ENCODE measurements around the gene ROR1. TPM values are rescaled to one million over a fixed set of nuclear protein-coding genes. Genes with fewer than 3 reads are reported as not detected.

Gene ROR1
- polyA plus RNA-seq, 1 donor from 2014 or later, result 0.09 TPM

DNA sequence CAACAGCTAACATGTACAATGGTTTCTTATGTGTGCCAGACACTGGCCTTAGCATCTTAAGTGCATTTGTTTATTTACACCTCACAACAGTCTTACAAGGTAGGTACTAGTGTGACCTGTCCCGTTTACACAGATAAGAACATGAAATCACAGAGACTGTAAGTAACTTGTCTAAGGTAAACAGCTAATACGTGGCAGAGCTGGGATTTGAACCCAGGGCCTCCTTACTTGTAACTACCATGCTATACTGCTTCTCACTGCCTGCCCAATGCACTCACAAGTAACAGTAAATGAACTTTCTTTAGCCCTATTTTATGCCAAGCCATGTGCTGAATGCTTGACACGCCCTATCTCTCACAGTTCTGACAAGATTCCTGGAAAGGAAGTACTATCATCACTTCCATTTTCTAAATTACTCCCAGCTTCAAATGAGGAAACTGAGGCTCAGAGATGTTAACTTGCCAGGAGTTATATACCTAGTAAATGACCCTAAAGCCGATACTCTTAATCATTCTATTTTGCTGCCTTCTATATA, 25.7 kb upstream of the ROR1 start:
- Mint-ChIP-seq H3K27ac (no peak overlapping the region), H3K36me3 (no peaks in the 10 kb centered on the region), H3K4me3 (no peak overlapping the region), H3K27me3 (peaks cover 9% of the 10 kb centered on the region), H3K9me3 (peaks cover 0 to 4% (median 2%) of the 10 kb centered on the region in 3 donors), H3K4me1 (no peaks in the 10 kb centered on the region)

DNA sequence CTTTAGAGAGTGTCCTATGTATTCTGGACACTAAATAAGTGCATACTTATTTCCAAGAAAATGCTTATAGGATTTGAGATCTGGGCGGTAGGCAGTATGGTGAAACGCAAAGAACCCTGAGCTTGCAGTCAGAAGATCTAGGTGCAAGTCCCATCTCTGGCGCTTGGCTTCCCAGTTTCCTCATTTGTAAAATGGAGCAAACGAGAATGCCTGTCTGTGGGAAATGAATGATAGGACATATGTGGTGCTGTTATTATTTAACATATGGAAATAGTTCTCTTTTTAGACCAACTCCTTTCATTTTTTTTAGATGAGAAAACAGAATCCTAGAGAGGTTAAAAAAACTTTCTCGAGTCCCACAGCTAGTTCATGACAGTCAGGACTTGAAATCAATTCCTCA, 25.2 kb upstream of the ROR1 start:
- no peaks in the 10 kb centered on the region for H3K36me3 Mint-ChIP-seq
- peaks cover 0 to 4% (median 2%) of the 10 kb centered on the region in 3 donors for H3K9me3 Mint-ChIP-seq
- no peak overlapping the region for H3K4me3 Mint-ChIP-seq
- peaks cover 9% of the 10 kb centered on the region for H3K27me3 Mint-ChIP-seq
- no peak overlapping the region for H3K27ac Mint-ChIP-seq
- H3K4me1 Mint-ChIP-seq, result no peaks in the 10 kb centered on the region

DNA sequence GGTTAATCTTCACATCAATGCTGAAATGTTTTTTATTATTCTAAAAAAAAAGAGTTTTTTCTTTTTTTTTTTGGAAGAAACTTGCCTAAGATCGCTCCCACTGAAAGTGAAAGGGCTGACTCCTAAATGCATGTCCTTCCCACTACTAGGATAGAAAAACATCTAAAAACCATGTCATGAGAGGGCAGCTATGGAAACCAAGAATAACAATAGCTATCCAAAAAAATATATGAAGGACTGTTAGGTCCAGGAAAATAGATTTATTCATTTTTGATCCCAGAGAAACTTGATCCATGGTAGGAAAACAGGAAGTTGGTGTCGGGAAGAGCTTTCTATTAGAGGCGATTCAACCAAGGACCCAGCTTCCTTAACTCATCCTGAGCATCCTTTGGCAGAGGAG, 23.1 kb upstream of the ROR1 start:
- peaks cover 9% of the 10 kb centered on the region for H3K27me3 Mint-ChIP-seq

DNA sequence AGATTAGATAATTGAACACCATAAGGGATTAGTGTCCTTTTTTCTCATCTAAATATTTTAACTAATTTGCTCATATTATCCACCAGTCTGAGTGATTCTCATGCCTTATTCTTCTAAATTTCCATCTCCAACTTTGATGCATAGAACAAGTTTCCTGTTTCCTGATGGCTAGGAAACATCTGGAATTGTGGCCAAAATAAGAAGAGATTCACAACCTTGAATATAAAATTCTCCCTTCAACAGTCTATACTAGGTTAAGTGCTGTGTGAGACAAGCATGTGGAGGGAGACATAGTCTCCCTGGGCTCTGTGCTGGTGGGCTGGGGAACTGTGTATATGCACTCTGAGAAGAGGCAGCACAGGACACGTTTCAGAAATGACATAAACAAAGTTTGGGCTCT, 21.6 kb upstream of the ROR1 start:
- Mint-ChIP-seq H3K4me1 (no peaks in the 10 kb centered on the region), H3K4me3 (no peak overlapping the region), H3K27ac (no peak overlapping the region), H3K9me3 (peaks cover 0 to 2% (median 1%) of the 10 kb centered on the region in 3 donors), H3K27me3 (peaks cover 11% of the 10 kb centered on the region), H3K36me3 (no peaks in the 10 kb centered on the region)

More for the DNA sequence above, 23.1 kb upstream of the ROR1 start:
- H3K36me3 Mint-ChIP-seq, result no peaks in the 10 kb centered on the region
- H3K4me3 Mint-ChIP-seq, result no peak overlapping the region
- H3K4me1 Mint-ChIP-seq, result no peaks in the 10 kb centered on the region
- H3K9me3 Mint-ChIP-seq, result peaks cover 0 to 2% (median 1%) of the 10 kb centered on the region in 3 donors
- no peak overlapping the region for H3K27ac Mint-ChIP-seq

DNA sequence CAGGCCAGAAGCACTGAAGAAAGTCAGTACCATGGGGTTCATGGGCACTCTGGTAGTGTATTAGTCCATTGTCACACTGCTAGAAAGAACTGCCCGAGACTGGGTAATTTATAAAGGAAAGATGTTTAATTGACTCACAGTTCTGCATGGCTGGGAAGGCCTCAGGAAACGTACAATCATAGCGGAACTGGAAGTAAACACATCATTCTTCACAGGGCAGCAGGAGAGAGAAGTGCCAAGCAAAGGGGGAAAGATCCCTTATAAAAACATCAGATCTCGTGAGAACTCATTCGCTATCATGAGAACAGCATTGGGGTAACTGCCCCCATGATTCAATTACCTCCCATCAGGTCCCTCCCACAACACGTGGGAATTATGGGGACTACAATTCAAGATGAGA, 20.2 kb upstream of the ROR1 start:
- Mint-ChIP-seq H3K36me3 (no peaks in the 10 kb centered on the region), H3K4me1 (no peaks in the 10 kb centered on the region), H3K27ac (no peak overlapping the region), H3K27me3 (peaks cover 8% of the 10 kb centered on the region), H3K4me3 (no peak overlapping the region), H3K9me3 (peaks cover 0 to 2% (median 1%) of the 10 kb centered on the region in 3 donors)

DNA sequence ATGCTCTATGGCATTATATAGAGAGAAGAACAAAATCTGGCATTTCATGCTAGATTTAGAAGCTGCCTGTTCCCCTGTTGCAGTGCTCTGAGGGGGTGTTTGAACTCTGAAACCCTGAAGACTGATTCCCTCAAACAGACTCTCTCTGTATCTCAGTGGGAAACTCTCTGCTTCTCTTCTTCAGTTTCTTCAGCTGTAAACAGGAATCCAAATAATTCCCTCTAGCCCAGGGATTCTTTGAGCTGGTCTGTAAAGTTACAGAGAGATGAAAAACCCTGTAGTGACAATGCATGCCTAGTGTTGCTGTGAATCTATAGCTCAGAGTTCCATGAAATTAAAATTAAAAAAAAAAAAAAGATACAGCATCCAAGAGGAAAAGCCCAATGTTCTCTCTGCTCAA, 17.0 kb upstream of the ROR1 start:
- peaks cover 0 to 2% (median 0%) of the 10 kb centered on the region in 3 donors for H3K4me1 Mint-ChIP-seq
- peaks cover 0 to 2% (median 0%) of the 10 kb centered on the region in 3 donors for H3K9me3 Mint-ChIP-seq
- H3K4me3 Mint-ChIP-seq, result no peak overlapping the region
- peaks cover 3% of the 10 kb centered on the region for H3K27me3 Mint-ChIP-seq
- no peak overlapping the region for H3K27ac Mint-ChIP-seq
- no peaks in the 10 kb centered on the region for H3K36me3 Mint-ChIP-seq

DNA sequence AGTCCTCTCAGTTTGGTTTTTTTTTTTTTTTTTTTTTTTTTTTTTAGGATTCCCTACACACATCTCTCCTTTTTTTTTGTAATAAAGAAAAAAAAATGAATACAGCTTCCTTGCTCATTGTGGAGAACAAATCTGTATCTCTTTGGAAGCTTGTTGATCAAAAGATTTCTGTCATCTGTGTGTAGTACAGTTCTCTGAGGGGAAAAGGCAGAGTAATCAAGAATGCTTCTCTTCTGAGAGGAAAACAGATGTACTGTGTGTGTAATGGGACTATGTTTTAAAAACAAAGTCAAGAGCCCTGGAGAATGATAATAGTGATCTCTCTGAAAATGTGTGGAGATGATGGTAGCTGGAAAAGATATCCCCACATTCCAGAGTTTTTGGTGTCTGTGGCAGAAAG, 16.5 kb upstream of the ROR1 start:
- peaks cover 0 to 2% (median 0%) of the 10 kb centered on the region in 3 donors for H3K4me1 Mint-ChIP-seq
- peaks cover 3% of the 10 kb centered on the region for H3K27me3 Mint-ChIP-seq
- H3K36me3 Mint-ChIP-seq, result no peaks in the 10 kb centered on the region
- H3K27ac Mint-ChIP-seq, result no peak overlapping the region
- H3K9me3 Mint-ChIP-seq, result peaks cover 0 to 2% (median 0%) of the 10 kb centered on the region in 3 donors
- no peak overlapping the region for H3K4me3 Mint-ChIP-seq

DNA sequence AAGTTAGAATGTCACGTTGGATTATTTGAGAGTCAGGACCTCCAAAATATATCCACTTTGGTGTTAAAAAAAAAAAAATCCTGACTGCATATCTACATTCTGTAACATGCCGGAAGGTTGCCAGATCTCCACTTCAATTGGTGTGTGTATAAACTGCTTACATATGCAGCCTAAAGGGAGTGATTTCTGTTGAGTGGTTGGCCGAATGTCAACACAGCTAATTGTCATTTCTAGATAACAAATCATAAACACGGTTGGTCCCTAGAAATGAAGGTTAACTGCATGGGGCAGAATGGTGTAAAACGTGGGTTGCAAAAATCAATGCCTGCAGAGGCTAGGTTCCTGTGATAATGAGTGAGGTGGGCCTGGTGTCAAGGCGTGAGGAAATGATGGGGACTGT, 15.0 kb upstream of the ROR1 start:
- H3K9me3 Mint-ChIP-seq, result peaks cover 0 to under 1% (median 0%) of the 10 kb centered on the region in 3 donors
- H3K4me1 Mint-ChIP-seq, result peaks cover 0 to 2% (median 0%) of the 10 kb centered on the region in 3 donors
- no peak overlapping the region for H3K4me3 Mint-ChIP-seq
- H3K27ac Mint-ChIP-seq, result no peak overlapping the region
- H3K27me3 Mint-ChIP-seq, result peaks cover 4% of the 10 kb centered on the region
- no peaks in the 10 kb centered on the region for H3K36me3 Mint-ChIP-seq

DNA sequence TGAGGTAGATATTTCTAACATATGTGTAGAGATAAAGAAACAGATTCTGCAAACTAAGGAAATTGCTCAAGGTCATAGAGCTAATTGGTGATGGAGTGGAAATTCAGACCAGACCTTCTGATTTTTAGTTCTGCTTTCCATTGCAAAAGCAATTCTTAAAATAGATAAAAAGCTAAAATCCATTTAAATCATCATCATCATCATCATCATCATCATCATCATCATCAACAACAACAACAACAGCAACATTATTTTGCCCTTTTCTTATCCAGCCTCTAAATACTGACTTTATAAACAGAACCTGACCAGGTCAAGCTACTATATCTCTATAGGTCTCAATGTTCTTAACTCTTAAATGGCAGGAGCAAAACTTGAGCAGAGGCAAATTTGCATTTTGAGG, 14.0 kb upstream of the ROR1 start:
- peaks cover 0 to 2% (median 0%) of the 10 kb centered on the region in 3 donors for H3K4me1 Mint-ChIP-seq
- no peaks in the 10 kb centered on the region for H3K36me3 Mint-ChIP-seq
- peaks cover 0 to 3% (median 1%) of the 10 kb centered on the region in 3 donors for H3K9me3 Mint-ChIP-seq
- peaks cover 4% of the 10 kb centered on the region for H3K27me3 Mint-ChIP-seq
- no peak overlapping the region for H3K4me3 Mint-ChIP-seq
- H3K27ac Mint-ChIP-seq, result peak overlapping the region in 1 of 3 donors; percentile 28

DNA sequence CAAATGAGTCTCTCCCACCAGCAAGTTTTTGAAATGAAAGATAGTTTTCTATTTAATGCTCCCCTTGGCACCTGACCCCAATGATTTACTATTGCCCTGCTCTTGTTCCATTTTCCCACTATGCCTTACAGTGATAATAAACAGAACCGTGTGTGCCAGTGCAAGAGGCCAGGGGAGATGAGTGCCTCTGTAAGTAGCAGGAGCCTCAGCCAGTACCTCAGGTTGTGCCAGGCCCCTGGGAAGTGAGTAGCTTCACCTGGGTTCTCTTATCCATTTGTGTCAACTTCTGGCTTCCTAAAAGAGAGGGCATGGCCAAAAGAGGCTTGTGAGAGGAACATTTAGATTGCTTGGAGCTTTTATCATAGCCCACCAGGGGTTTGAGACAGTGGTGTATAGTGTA, 3.4 kb upstream of the ROR1 start:
- no peaks in the 10 kb centered on the region for H3K36me3 Mint-ChIP-seq
- no peak overlapping the region for H3K27ac Mint-ChIP-seq
- peaks cover 33% of the 10 kb centered on the region for H3K27me3 Mint-ChIP-seq

DNA sequence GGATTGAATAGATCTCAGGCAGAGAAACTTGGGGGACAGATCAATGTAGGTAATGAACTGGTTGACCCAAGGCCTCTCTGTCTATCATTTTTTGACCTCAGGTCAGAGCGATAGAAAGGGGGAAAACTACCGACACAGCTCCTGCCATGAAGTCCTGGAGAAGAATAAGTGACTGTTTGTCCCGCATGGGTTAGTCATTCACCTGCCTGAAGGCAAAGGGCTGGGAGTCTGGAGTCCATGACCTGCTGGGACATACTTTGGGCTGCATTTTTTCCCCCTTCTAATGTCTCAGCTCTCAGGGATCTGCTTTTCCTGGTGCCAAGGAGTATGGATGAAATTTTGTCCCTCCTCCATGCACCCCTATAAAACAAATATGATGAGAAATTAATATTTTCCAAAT, 1.6 kb upstream of the ROR1 start:
- Mint-ChIP-seq H3K4me1 (peaks cover 8 to 12% (median 10%) of the 10 kb centered on the region in 3 donors), H3K36me3 (no peaks in the 10 kb centered on the region), H3K9me3 (no peaks in the 10 kb centered on the region), H3K27ac (no peak overlapping the region), H3K4me3 (no peak overlapping the region), H3K27me3 (peaks cover 38% of the 10 kb centered on the region)

More for the DNA sequence above, 3.4 kb upstream of the ROR1 start:
- H3K4me3 Mint-ChIP-seq, result no peak overlapping the region
- peaks cover 7 to 12% (median 8%) of the 10 kb centered on the region in 3 donors for H3K4me1 Mint-ChIP-seq
- peaks cover 0 to 3% (median 0%) of the 10 kb centered on the region in 3 donors for H3K9me3 Mint-ChIP-seq

DNA sequence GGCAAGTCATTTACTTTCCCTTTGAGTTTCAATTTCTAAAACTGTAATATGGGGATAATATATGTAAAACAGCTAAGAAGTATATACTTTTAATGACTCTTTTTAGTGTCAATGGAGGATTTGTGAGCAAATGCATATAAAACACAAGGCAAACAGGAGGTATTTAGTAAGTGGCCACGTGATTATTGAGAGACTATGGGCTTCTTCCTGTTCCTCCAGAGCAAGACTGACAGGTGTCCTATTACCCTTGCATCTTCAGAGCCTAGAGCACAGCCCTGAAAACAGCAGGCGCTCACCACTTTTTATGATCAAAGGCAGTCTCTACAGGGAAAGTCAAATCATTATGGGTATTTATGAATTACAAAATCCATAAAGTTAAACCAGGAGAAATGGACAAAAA, 941 bp upstream of the ROR1 start:
- no peaks in the 10 kb centered on the region for H3K9me3 Mint-ChIP-seq
- H3K4me3 Mint-ChIP-seq, result peak overlapping the region; percentile 7 to 90 (median 56)
- peaks cover 38% of the 10 kb centered on the region for H3K27me3 Mint-ChIP-seq
- H3K4me1 Mint-ChIP-seq, result peaks cover 8 to 12% (median 10%) of the 10 kb centered on the region in 3 donors
- no peak overlapping the region for H3K27ac Mint-ChIP-seq
- H3K36me3 Mint-ChIP-seq, result no peaks in the 10 kb centered on the region

DNA sequence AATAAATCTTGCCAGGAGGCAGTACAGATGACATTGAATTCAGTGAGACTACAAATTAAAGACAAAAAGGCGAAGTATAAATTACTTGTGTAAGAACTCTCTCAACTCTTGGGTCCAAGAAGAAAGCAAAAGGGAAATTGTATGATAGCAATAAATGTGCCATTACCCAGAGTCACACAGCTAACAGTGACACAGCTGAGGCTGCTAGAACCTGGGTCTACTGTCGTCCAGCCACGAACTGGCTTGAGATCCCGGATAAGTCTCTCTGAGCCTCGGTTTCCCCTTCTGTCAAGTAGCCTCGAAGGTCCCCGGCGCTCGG, 362 bp upstream of the ROR1 start:
- Mint-ChIP-seq H3K36me3 (no peaks in the 10 kb centered on the region), H3K4me3 (peak overlapping the region; percentile 31 to 90 (median 86)), H3K4me1 (peaks cover 8 to 12% (median 10%) of the 10 kb centered on the region in 3 donors), H3K9me3 (no peaks in the 10 kb centered on the region), H3K27me3 (peaks cover 38% of the 10 kb centered on the region), H3K27ac (no peak overlapping the region)

DNA sequence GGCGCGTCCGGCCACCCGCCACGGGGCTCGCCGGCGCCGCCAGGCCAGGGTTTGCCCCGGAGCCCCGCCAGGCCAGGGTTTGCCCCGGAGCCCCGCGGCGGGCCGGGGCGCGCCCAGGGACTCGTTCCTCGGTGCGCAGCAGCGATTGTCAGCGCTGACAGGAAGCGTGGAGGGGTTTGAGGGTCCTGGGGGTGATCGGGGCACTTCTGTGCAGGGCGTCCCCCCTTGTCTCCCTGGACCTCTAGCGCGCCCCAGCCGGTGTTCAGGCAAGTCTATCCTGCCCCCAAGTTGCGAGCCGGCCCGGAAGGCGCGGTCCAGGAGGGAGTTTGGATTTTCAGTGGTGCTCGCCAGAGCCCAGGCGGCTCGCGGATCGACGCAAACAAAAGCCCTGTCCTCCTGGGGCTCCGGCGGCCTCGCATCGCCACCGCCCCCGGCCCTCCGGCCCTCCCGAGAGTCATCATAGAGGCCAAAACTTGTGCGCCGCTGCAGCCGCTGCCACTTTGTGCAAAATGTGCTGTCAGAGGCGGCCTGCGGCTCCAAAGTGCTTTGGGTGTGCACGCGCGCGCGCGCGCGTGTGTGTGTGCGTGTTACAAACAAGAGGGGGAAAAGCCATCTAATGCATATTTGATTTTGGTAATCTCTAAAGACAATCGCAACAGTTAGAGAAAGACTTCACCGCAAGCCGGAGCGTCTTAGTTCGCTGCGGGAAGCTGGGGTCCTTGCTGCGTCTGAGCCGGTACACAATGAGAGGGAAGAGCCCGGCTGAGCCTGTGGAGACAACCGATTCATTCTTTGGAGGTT, 1.0 kb downstream of the ROR1 start:
- Mint-ChIP-seq H3K27ac (no peak overlapping the region), H3K27me3 (peaks cover 38% of the 10 kb centered on the region), H3K9me3 (no peaks in the 10 kb centered on the region), H3K36me3 (no peaks in the 10 kb centered on the region), H3K4me3 (peak overlapping the region; percentile 62 to 74 (median 68)), H3K4me1 (peaks cover 8 to 12% (median 10%) of the 10 kb centered on the region in 3 donors)

DNA sequence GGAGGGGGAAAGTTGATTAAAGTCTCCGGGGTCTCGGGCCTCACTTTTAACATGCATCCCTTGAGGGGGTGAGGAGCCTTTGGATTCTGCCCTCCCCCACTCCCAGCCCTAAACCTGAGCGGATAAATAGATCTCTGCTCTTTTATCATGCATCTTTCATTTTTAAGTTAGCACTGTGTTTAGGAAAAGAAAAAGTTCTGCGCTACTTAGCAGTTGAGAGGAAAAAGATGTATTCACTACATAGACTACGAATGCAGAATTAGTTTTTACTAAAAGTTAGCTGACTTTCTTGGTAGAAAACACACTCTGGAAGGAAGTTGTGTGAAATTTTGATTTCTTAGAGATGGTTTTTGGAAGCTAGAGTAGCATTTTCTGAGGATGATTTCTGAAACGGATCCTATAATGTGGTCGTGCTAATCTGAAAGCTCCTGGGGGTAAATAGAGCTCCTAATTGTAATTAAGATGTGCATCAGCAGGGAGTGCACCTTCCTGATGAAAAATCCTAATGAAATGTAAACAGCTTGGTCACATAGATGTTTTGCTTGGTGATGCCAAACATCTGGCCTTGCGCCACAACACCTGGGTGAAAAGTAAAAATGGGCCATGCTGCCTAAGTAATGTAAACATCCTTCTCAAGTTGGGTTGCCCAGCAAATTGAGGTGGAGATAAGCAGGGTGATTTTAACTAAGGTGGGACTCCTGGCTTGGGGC, 1.8 kb downstream of the ROR1 start:
- H3K36me3 Mint-ChIP-seq, result no peaks in the 10 kb centered on the region
- H3K4me1 Mint-ChIP-seq, result peaks cover 8 to 12% (median 10%) of the 10 kb centered on the region in 3 donors
- H3K4me3 Mint-ChIP-seq, result peak overlapping the region in 3 of 4 donors; percentile 21 to 74 (median 62)
- peaks cover 38% of the 10 kb centered on the region for H3K27me3 Mint-ChIP-seq
- no peaks in the 10 kb centered on the region for H3K9me3 Mint-ChIP-seq
- no peak overlapping the region for H3K27ac Mint-ChIP-seq
